Esophagus (tissue), 2 donors: Measurements from ENCODE around the gene RPL19. TPM values are rescaled to one million over a fixed set of nuclear protein-coding genes. Genes with fewer than 3 reads are reported as not detected.
"Not testable (repeated sequence)": the region's sequence is repeated elsewhere in the genome, so short reads cannot be mapped to it uniquely, and the experiment has no call there.

ENCODE experiments used
- H3K27ac ChIP-seq, 2 donors: one replicate each; pipeline ENCODE4 v1.5.1; 2013; ENCODE audit warnings: low read depth in 2 of 2, mild to moderate bottlenecking in 2 of 2, inconsistent platforms in 1 of 2, low read length in 1 of 2, moderate library complexity in 1 of 2
- H3K27me3 ChIP-seq, 2 donors: one replicate each; pipeline ENCODE4 v1.6.1; 2013; ENCODE audit warnings: low read length in 2 of 2, control low read depth in 1 of 2, mild to moderate bottlenecking in 1 of 2; ENCODE audit not compliant: insufficient read depth in 2 of 2, control insufficient read depth in 1 of 2
- H3K36me3 ChIP-seq, 2 donors: one replicate each; pipeline ENCODE4 v1.6.1; 2013; ENCODE audit warnings: low read length in 1 of 2; ENCODE audit not compliant: control insufficient read depth in 2 of 2, insufficient read depth in 2 of 2
- H3K4me1 ChIP-seq, 2 donors: one replicate each; pipeline ENCODE4 v1.6.1; 2013; ENCODE audit warnings: low read length in 1 of 2; ENCODE audit not compliant: control insufficient read depth in 2 of 2, insufficient read depth in 2 of 2
- H3K4me3 ChIP-seq, 2 donors: one replicate each; pipeline ENCODE4 v1.5.1; 2013; ENCODE audit warnings: low read length in 2 of 2, mild to moderate bottlenecking in 2 of 2, low read depth in 1 of 2, moderate library complexity in 1 of 2
- H3K9me3 ChIP-seq, 2 donors: one replicate each; pipeline ENCODE4 v1.6.1; 2013; ENCODE audit warnings: mild to moderate bottlenecking in 2 of 2, low read depth in 1 of 2, low read length in 1 of 2, moderate library complexity in 1 of 2; ENCODE audit not compliant: control insufficient read depth in 2 of 2, insufficient read depth in 1 of 2
- WGBS, 2 donors: extraction: QIAGEN DNeasy Blood & Tissue Kit; methylation state at CpG; one replicate each; pipeline ENCODE4 v1.1.7; 2013; 5-methylcytosine and 5-hydroxymethylcytosine counted together
- polyA plus RNA-seq, 2 donors: library from polyadenylated mRNA; stranded (reverse); fragments of 200-250 nt; gene quantifications; one replicate each; pipeline ENCODE4 v1.2.3, GENCODE V29; 2013
- donor health status: healthy with polysubstance abuse.
- donor health status: Bipolar disorder and iron deficiency.

Gene RPL19
- polyA plus RNA-seq, 2 donors, result 2,441 to 3,049 TPM

DNA sequence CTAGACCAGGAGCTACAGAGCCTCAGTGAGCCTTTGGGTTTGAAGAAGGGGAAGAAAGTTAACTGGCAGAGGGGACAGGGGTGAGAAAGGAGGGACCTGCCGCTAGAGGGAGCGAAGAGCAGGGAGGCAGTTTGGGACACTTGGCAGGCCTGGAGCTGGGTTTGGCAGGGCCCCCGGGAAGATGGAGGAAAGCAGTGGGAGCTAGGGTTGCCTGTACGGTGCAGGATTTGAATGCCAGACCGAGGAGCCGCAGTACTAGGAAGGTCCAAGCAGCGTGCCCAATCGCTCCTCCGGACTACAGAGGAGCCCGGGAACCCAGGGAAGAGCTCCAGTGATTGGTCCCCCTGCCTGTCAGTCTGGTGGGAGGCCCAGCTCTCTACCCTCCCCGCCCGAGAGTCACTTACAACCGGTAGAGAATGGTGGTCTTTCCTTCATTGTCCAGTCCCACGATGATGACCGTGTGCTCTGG is 35.4 kb upstream of the RPL19 start:
- H3K27me3 ChIP-seq, result no peaks in the 10 kb centered on the region
- H3K4me3 ChIP-seq, result peak overlapping the region; percentile 27 to 37
- peaks cover 0 to 2% of the 10 kb centered on the region in 2 donors for H3K4me1 ChIP-seq
- H3K9me3 ChIP-seq, result no peaks in the 10 kb centered on the region
- WGBS, 2 donors, result 1 to 2% methylated on average over 15 of the region's 15 CpGs
- no peaks in the 10 kb centered on the region for H3K36me3 ChIP-seq
- no peak overlapping the region for H3K27ac ChIP-seq

- no peaks in the 10 kb centered on the region for H3K27me3 ChIP-seq
- no peak overlapping the region for H3K27ac ChIP-seq
- no peaks in the 10 kb centered on the region for H3K9me3 ChIP-seq
- H3K4me1 ChIP-seq, result peaks cover 0 to 2% of the 10 kb centered on the region in 2 donors
- peak overlapping the region; percentile 27 to 37 for H3K4me3 ChIP-seq
- H3K36me3 ChIP-seq, result no peaks in the 10 kb centered on the region
- 21 to 24% methylated on average over 51 of the region's 51 CpGs for WGBS, 2 donors
Observed at GRCh38 chr17:39165178-39165840, 34.8 kb upstream of the RPL19 start.

GRCh38 chr17:39165841-39166349 is 34.2 kb upstream of the RPL19 start, which contains the start of gene ARL5C:
TSS of gene ARL5C (minus strand) at chr17:39166161. CDS start at chr17:39165760, 401 bp downstream.
- H3K4me3 ChIP-seq, result peak within 1 kb of the TSS; percentile 27 to 37
- WGBS, 2 donors, result 69 to 75% methylated on average over 17 of the region's 17 CpGs
- H3K27me3 ChIP-seq, result no peaks in the 10 kb centered on the region

DNA sequence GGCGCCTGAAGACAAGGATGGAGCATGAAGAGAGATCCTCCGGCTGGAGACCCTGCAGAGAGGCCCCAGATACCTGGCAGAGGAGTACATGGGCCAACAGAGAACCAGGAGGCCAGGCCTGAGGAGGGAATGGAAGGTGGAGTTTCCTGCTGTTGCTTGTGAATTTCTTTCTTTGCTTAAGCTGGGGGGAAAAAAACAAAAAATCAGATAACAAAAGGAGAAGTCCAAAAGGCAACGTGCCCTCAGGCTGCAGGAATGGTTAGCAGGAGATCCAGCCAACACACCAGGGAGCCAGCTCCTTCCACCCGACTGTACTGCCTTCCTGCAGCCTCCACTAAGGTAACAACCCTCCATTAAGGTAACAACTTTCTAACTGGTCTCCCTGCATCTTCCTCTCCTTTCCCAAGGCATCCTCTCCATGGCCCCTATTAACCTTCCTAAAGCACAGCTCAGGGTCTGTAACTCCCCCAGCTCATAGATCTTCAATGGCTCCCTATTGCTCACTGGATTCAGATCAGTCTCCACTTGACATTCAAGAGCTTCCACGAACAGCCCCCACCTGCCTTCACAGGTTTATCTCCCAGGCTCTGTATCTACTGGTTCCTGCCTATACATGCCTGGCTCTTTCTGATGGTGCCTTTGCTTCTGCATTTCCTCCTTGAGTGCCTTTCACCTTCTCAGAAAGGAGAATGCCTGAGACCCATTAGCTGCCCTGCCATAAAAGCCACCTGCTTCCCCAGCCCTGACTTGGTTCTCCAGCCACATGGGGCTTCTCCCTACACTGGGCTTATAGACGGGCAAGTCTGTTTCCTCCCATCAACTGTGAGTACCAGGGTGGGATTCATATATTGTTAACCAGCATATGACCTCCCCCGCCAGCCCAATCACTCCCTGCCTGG is 33.4 kb upstream of the RPL19 start:
- no peaks in the 10 kb centered on the region for H3K27me3 ChIP-seq
- H3K36me3 ChIP-seq, result no peaks in the 10 kb centered on the region
- no peak overlapping the region for H3K27ac ChIP-seq
- H3K9me3 ChIP-seq, result no peaks in the 10 kb centered on the region
- peaks cover 0 to 2% of the 10 kb centered on the region in 2 donors for H3K4me1 ChIP-seq
- no peak overlapping the region for H3K4me3 ChIP-seq
- WGBS, 2 donors, result 53 to 58% methylated on average over 7 of the region's 7 CpGs

More at GRCh38 chr17:39165841-39166349, 34.2 kb upstream of the RPL19 start, which contains the start of gene ARL5C:
- H3K36me3 ChIP-seq, result no peaks in the 10 kb centered on the region
- H3K9me3 ChIP-seq, result no peaks in the 10 kb centered on the region
- H3K27ac ChIP-seq, result no peak within 1 kb of the TSS
- H3K4me1 ChIP-seq, result peaks cover 0 to 2% of the 10 kb centered on the region in 2 donors

GRCh38 chr17:39167476-39167875 is 32.6 kb upstream of the RPL19 start:
- WGBS, 2 donors, result 38 to 54% methylated on average over 2 of the region's 2 CpGs
- Histone ChIP-seq H3K27me3 (no peaks in the 10 kb centered on the region), H3K4me3 (no peak overlapping the region), H3K9me3 (no peaks in the 10 kb centered on the region), H3K27ac (no peak overlapping the region), H3K4me1 (peaks cover 0 to 4% of the 10 kb centered on the region in 2 donors), H3K36me3 (no peaks in the 10 kb centered on the region)

DNA sequence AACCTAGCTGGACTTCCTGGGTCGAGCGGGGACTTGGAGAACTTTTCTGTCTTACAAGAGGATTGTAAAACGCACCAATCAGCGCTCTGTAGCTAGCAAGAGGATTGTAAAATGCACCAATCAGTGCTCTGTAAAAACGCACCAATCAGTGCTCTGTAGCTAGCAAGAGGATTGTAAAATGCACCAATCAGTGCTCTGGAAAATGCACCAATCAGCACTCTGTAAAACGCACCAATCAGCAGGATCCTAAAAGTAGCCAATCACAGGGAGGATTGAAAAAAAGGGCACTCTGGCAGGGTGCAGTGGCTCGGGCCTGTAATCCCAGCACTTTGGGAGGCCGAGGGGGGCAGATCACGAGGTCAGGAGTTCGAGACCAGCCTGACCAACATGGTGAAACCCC is 31.6 kb upstream of the RPL19 start:
- not testable (repeated sequence) for H3K27ac ChIP-seq, H3K27me3 ChIP-seq, H3K36me3 ChIP-seq, H3K9me3 ChIP-seq, H3K4me1 ChIP-seq, H3K4me3 ChIP-seq
- WGBS, 2 donors, result 94 to 96% methylated on average over 10 of the region's 10 CpGs

- no peaks in the 10 kb centered on the region for H3K36me3 ChIP-seq
- H3K4me3 ChIP-seq, result no peak overlapping the region
- H3K9me3 ChIP-seq, result no peaks in the 10 kb centered on the region
- 86 to 87% methylated on average over 14 of the region's 14 CpGs for WGBS, 2 donors
- H3K4me1 ChIP-seq, result peaks cover 0 to 3% of the 10 kb centered on the region in 2 donors
- H3K27ac ChIP-seq, result no peak overlapping the region
- H3K27me3 ChIP-seq, result no peaks in the 10 kb centered on the region
Observed at GRCh38 chr17:39169101-39169500, 31.0 kb upstream of the RPL19 start.

DNA sequence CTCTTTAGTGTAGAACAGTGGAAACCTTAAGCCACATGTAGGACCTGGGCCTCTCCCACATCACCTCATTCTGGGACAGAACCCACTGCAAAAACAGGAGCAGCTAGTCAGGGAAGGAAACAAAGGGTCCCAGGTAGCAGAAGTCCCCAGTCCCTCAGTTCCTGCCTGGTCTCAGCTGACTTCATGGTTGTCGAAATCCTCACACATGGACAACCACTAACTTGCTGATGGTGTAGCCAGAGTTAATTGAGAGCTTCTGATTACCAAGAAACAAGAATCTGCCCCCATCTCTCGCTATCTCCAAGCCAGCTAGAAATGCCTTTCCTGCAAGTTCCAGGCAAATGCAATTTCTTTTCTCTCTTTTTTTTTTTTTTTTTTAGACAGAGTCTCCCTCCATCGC is 30.6 kb upstream of the RPL19 start:
- no peaks in the 10 kb centered on the region for H3K9me3 ChIP-seq
- H3K36me3 ChIP-seq, result no peaks in the 10 kb centered on the region
- WGBS, 2 donors, result 82 to 92% methylated on average over 3 of the region's 3 CpGs
- H3K4me1 ChIP-seq, result peaks cover 0 to 5% of the 10 kb centered on the region in 2 donors
- H3K4me3 ChIP-seq, result no peak overlapping the region
- H3K27ac ChIP-seq, result no peak overlapping the region
- H3K27me3 ChIP-seq, result no peaks in the 10 kb centered on the region

DNA sequence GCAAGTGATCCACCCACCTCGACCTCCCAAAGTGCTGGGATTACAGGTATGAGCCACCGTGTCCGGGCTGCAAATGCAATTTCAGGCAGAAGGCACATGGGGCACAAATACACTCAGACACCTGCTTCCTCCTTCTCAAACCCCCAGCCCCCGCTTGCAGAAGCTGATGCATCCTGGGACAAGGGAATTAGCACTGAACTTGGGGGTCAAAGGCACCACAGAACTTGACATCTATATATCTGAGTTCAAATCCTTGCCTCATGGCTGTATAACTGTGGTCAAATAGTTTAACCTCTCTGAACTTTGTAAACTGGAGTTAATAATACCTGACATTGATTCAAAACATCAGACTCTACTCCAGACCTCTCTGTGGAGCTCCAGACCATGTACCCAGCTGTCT is 30.0 kb upstream of the RPL19 start:
- H3K4me3 ChIP-seq, result no peak overlapping the region
- H3K36me3 ChIP-seq, result no peaks in the 10 kb centered on the region
- H3K27ac ChIP-seq, result no peak overlapping the region
- H3K9me3 ChIP-seq, result no peaks in the 10 kb centered on the region
- WGBS, 2 donors, result 61 to 67% methylated on average over 4 of the region's 4 CpGs
- H3K27me3 ChIP-seq, result no peaks in the 10 kb centered on the region
- peaks cover 0 to 5% of the 10 kb centered on the region in 2 donors for H3K4me1 ChIP-seq
